LHCN-M2 (cell line): ENCODE data around the gene DIPK2A. TPM values are rescaled to one million over a fixed set of nuclear protein-coding genes. Genes with fewer than 3 reads are reported as not detected.

ENCODE experiments used
- DNase-seq: peaks from one replicate; pipeline ENCODE4 v3.0.0-alpha.2; 2012; ENCODE audit warnings: low read depth
- polyA plus RNA-seq: library from polyadenylated mRNA; unstranded; fragments of >200 nt; gene quantifications from one replicate; pipeline ENCODE4 v1.2.1, GENCODE V29; 2012; ENCODE audit warnings: missing spikeins
- total RNA-seq: library from RNA; depleted of rRNA; stranded (reverse); fragments of >200 nt; gene quantifications from 2 replicates; pipeline ENCODE4 v1.2.3, GENCODE V29; 2014; rRNA removed

Gene DIPK2A
- 38.5 and 40.0 TPM in 2 replicates for total RNA-seq
- polyA plus RNA-seq = 9.5 TPM

GRCh38 chr3:143971359-143972154 lies at the start of gene DIPK2A:
Gene DIPK2A (plus strand): TSS chr3:143971823. CDS start chr3:143972333, 510 bp downstream.
- DNase-seq = peak; percentile 93

GRCh38 chr3:143924522-143925285 lies 46.9 kb upstream of the DIPK2A start:
- no peak for DNase-seq

- no peak for DNase-seq
These were observed 43.6 kb upstream of the DIPK2A start for GRCh38 chr3:143928056-143928455.

GRCh38 chr3:143928541-143929255 lies 42.9 kb upstream of the DIPK2A start:
- no peak for DNase-seq

GRCh38 chr3:143934791-143935190 lies 36.8 kb upstream of the DIPK2A start:
- DNase-seq = peak; percentile 58

GRCh38 chr3:143935678-143936077 lies 35.9 kb upstream of the DIPK2A start:
- DNase-seq = no peak

GRCh38 chr3:143950810-143951209 lies 20.8 kb upstream of the DIPK2A start:
- no peak for DNase-seq

- DNase-seq = peak; percentile 48
These were observed 20.2 kb upstream of the DIPK2A start for GRCh38 chr3:143951351-143951971.

GRCh38 chr3:143952569-143953072 lies 19.0 kb upstream of the DIPK2A start:
- no peak for DNase-seq

- DNase-seq = no peak
These were observed 16.5 kb upstream of the DIPK2A start for GRCh38 chr3:143955113-143955512.

- DNase-seq = no peak
These were observed 14.8 kb upstream of the DIPK2A start for GRCh38 chr3:143956838-143957237.

GRCh38 chr3:143957453-143957852 lies 14.2 kb upstream of the DIPK2A start:
- DNase-seq = no peak

- no peak for DNase-seq
These were observed 12.7 kb upstream of the DIPK2A start for GRCh38 chr3:143958966-143959365.

- DNase-seq = no peak
These were observed 10.3 kb upstream of the DIPK2A start for GRCh38 chr3:143961342-143961741.

- no peak for DNase-seq
These were observed 7.7 kb upstream of the DIPK2A start for GRCh38 chr3:143963946-143964345.

- DNase-seq = peak; percentile 60
These were observed 757 bp upstream of the DIPK2A start for GRCh38 chr3:143970773-143971358.

GRCh38 chr3:143972155-143972504 lies 507 bp downstream of the DIPK2A start:
- DNase-seq = no peak

GRCh38 chr3:143972505-143973258 lies 1.1 kb downstream of the DIPK2A start:
- DNase-seq = peak; percentile 78

- peak; percentile 86 for DNase-seq
These were observed 1.8 kb downstream of the DIPK2A start for GRCh38 chr3:143973259-143974021.
